B cell (primary cell): ENCODE measurements around the gene BPIFB1. TPM values are rescaled to one million over a fixed set of nuclear protein-coding genes. Genes with fewer than 3 reads are reported as not detected.
A peak's percentile ranks its signal among the peaks of the same experiment; 100 is the strongest.

Experiments
- ATAC-seq: fragments of 200-7000 bp; cut with Tn5 transposase; one replicate; pipeline ENCODE4 v1.10.0; 2021; ENCODE audit warnings: low read depth, mild to moderate bottlenecking, moderate number of reproducible peaks, moderate library complexity
- CTCF ChIA-PET: fragments of 350-600 bp; sonication (Branson Sonifier 250); formaldehyde crosslinking; loops from one replicate; lab custom pipeline; 2021; ENCODE audit warnings: antibody characterized with exemption, inconsistent platforms; lab: Charles Lee
- POLR2A ChIA-PET: fragments of 350-600 bp; sonication (Branson Sonifier 250); formaldehyde crosslinking; loops from one replicate; lab custom pipeline; 2021; ENCODE audit warnings: antibody characterized with exemption; lab: Charles Lee
- DNase-seq: peaks from one replicate; pipeline ENCODE4 v3.0.0; 2013
- H2AFZ ChIP-seq: 2 replicates; pipeline ENCODE4 v1.6.1; 2012; ENCODE audit warnings: mild to moderate bottlenecking, low read depth, low read length; ENCODE audit not compliant: insufficient read depth, poor library complexity, severe bottlenecking
- H3K27ac ChIP-seq, 2 donors: 1 replicate in 1 of 2; 2 replicates in 1 of 2; pipeline ENCODE4 v1.5.1; 2012 to 2013; ENCODE audit warnings: low read length in 2 of 2, mild to moderate bottlenecking in 2 of 2, moderate library complexity in 1 of 2
- H3K27me3 ChIP-seq, 4 experiments: fragments of 200-600 bp in 1 of 4; sonication (generic) in 1 of 4; replicated peaks in 1 of 4; 1 replicate in 2 of 4; 2 replicates in 2 of 4; pipeline versions ENCODE4 v1.6.1 to v1.7.0; 2013 to 2016; ENCODE audit warnings: low read length in 3 of 4, mild to moderate bottlenecking in 2 of 4, mixed read lengths in 1 of 4, moderate library complexity in 1 of 4; ENCODE audit not compliant: insufficient read depth in 4 of 4, control insufficient read depth in 3 of 4; ENCODE audit errors: control extremely low read depth in 1 of 4
- H3K36me3 ChIP-seq, 2 experiments: replicated peaks in 1 of 2; 1 replicate in 1 of 2; 2 replicates in 1 of 2; pipeline versions ENCODE4 v1.6.1 to v1.7.1; 2013; ENCODE audit warnings: low read length in 1 of 2; ENCODE audit not compliant: insufficient read depth in 2 of 2, control insufficient read depth in 1 of 2; ENCODE audit errors: control extremely low read depth in 1 of 2, extremely low read depth in 1 of 2
- H3K4me1 ChIP-seq, 2 donors: fragments of 200-600 bp in 1 of 2; sonication (generic) in 1 of 2; 1 replicate in 1 of 2; 2 replicates in 1 of 2; pipeline versions ENCODE4 v1.5.1 to v1.6.1; 2013 to 2017; ENCODE audit warnings: low read length in 2 of 2; ENCODE audit not compliant: control insufficient read depth in 2 of 2, insufficient read depth in 2 of 2
- H3K4me2 ChIP-seq: replicated peaks from 2 replicates; pipeline ENCODE3; 2012; ENCODE audit warnings: mild to moderate bottlenecking, low read depth, low read length; ENCODE audit not compliant: poor library complexity, severe bottlenecking
- H3K4me3 ChIP-seq, 5 experiments: fragments of 200-600 bp in 1 of 5; sonication (generic) in 1 of 5; 1 replicate in 3 of 5; 2 replicates in 2 of 5; pipeline versions ENCODE4 v1.5.1 to v1.7.0; 2011 to 2016; ENCODE audit warnings: low read length in 4 of 5, mild to moderate bottlenecking in 4 of 5, low read depth in 2 of 5, control low read depth in 1 of 5, moderate library complexity in 1 of 5; ENCODE audit not compliant: insufficient read depth in 1 of 5; ENCODE audit errors: control extremely low read depth in 1 of 5, extremely low read depth in 1 of 5
- H3K79me2 ChIP-seq: fragments of 200-600 bp; sonication (generic); one replicate; pipeline ENCODE4 v1.6.0; 2016; ENCODE audit warnings: low read length; ENCODE audit not compliant: control insufficient read depth, insufficient read depth
- H3K9ac ChIP-seq: fragments of 200-600 bp; sonication (generic); 2 replicates; pipeline ENCODE4 v1.6.1; 2017; ENCODE audit warnings: mild to moderate bottlenecking, low read length, moderate library complexity
- H3K9me3 ChIP-seq, 3 donors: one replicate each; pipeline versions ENCODE4 v1.6.1 to v1.7.1; 2013; ENCODE audit warnings: low read length in 2 of 3; ENCODE audit not compliant: control insufficient read depth in 2 of 3, insufficient read depth in 1 of 3; ENCODE audit errors: control extremely low read depth in 1 of 3
- H4K20me1 ChIP-seq: 2 replicates; pipeline ENCODE4 v1.6.0; 2012; ENCODE audit warnings: mild to moderate bottlenecking, low read length; ENCODE audit not compliant: insufficient read depth, control insufficient read depth, poor library complexity, severe bottlenecking
- H3K27ac Mint-ChIP-seq: one replicate; pipeline ENCODE4 v1.8.0; 2021; ENCODE audit warnings: mixed read lengths
- H3K27me3 Mint-ChIP-seq: one replicate; pipeline ENCODE4 v1.8.0; 2021; ENCODE audit warnings: mixed read lengths
- H3K4me1 Mint-ChIP-seq: one replicate; pipeline ENCODE4 v1.8.0; 2021; ENCODE audit warnings: mixed read lengths
- H3K4me3 Mint-ChIP-seq: one replicate; pipeline ENCODE4 v1.8.0; 2021; ENCODE audit warnings: mixed read lengths
- H3K9me3 Mint-ChIP-seq: one replicate; pipeline ENCODE4 v1.8.0; 2022; ENCODE audit warnings: mixed read lengths; ENCODE audit not compliant: insufficient read depth
- CTCF ChIP-seq: fragments of 200-600 bp; IDR thresholded peaks from one replicate; pipeline ENCODE4 v1.8.0; 2022; ENCODE audit warnings: antibody characterized with exemption, mild to moderate bottlenecking
- EZH2 ChIP-seq: IDR thresholded peaks from 2 replicates; pipeline ENCODE4 v1.6.1; 2012; ENCODE audit warnings: borderline replicate concordance, low read depth, mild to moderate bottlenecking, moderate library complexity, low read length; ENCODE audit not compliant: insufficient read depth, poor library complexity, severe bottlenecking
- WGBS: methylation state at CpG from one replicate; pipeline ENCODE4 v1.1.5; 2013; ENCODE audit warnings: missing lambda C conversion rate; ENCODE audit not compliant: insufficient coverage; 5-methylcytosine and 5-hydroxymethylcytosine counted together
- intact Hi-C: fragments of 100-400 bp; cut with micrococcal nuclease; formaldehyde crosslinking; loops from one replicate; pipeline ENCODE4 v1.10.0; 2022
- polyA plus RNA-seq: library from polyadenylated mRNA; depleted of rRNA; stranded (reverse); fragments of >200 nt; gene quantifications from 2 replicates; pipeline ENCODE4 v1.2.3, GENCODE V29; 2012
- total RNA-seq, 2 donors: library from RNA; stranded (reverse); fragments of 120-200 nt in 1 of 2; gene quantifications; 1 replicate in 1 of 2; 2 replicates in 1 of 2; pipeline versions ENCODE4 v1.2.3 to v1.2.4, GENCODE V29; 2013 to 2022

Gene BPIFB1
- total and polyA plus RNA-seq, 2 donors (not counting 1 experiment from before 2014, with no cell fraction given), result not detected

GRCh38 chr20:33299111-33299603, 16.1 kb downstream of the BPIFB1 start:
- intact Hi-C loops, result loop anchor here (1.0 kb wide), 2 partner anchors 397 to 509 kb away; no protein-coding TSS in a partner anchor
- peak; percentile 76 for ATAC-seq
- no peaks in the 10 kb centered on the region for H3K4me1 Mint-ChIP-seq
- no peak overlapping the region for H3K9ac ChIP-seq
- no peak overlapping the region for H2AFZ ChIP-seq
- H3K79me2 ChIP-seq, result no peaks in the 10 kb centered on the region
- TF ChIP-seq CTCF (peak; percentile 97), EZH2 (no peak)
- H3K9me3 Mint-ChIP-seq, result no peaks in the 10 kb centered on the region
- H3K36me3 ChIP-seq, result no peaks in the 10 kb centered on the region
- no peaks in the 10 kb centered on the region for H3K9me3 ChIP-seq
- no peak overlapping the region for H3K4me3 ChIP-seq
- POLR2A ChIA-PET, result no interaction called here
- H3K4me3 Mint-ChIP-seq, result no peak overlapping the region
- H3K4me2 ChIP-seq, result peak overlapping the region; percentile 46
- no peak overlapping the region for H3K27ac ChIP-seq
- no peaks in the 10 kb centered on the region for H4K20me1 ChIP-seq
- H3K27me3 Mint-ChIP-seq, result peaks cover 20% of the 10 kb centered on the region
- CTCF ChIA-PET, result interaction anchor here (0.8 to 4.0 kb wide), 4 partner anchors 40 to 397 kb away, joined by 3 to 18 read pairs (median 6); no protein-coding TSS in a partner anchor
- H3K27ac Mint-ChIP-seq, result no peak overlapping the region
- H3K4me1 ChIP-seq, result peaks cover 0 to 6% of the 10 kb centered on the region in 2 donors
- DNase-seq, result peak; percentile 78
- peaks cover 0 to 17% (median 0%) of the 10 kb centered on the region in 4 experiments for H3K27me3 ChIP-seq
- WGBS, result 8% methylated on average over 18 of the region's 24 CpGs

DNA sequence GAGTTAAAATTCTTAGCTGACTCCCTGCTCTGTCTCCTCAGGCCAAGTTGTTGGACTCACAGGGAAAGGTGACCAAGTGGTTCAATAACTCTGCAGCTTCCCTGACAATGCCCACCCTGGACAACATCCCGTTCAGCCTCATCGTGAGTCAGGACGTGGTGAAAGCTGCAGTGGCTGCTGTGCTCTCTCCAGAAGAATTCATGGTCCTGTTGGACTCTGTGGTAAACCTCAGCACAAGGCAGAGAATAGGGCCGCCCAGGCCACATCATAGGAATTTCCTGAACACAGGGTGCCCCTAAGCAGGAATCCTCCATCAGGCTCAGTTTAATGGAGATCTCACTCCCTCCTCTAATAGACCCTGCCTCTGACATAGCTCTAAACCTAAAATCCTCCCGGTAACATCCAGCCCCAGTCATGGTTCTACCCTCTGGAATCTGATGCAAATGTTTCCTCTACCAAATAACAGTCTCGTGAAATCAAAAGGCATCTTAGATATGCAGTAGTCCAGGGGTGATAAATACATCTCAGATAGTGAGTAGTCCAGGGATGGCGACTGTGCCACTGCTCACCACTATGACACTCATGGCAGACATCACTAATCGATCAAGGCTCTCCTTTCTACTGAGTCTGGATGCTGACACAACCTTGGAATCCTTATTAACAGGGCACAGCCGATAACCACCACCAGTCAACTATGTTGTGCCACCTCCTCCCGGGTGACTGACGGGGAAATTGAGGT, 18.3 kb downstream of the BPIFB1 start:
- Histone ChIP-seq H3K4me1 (peaks cover 0 to 6% of the 10 kb centered on the region in 2 donors), H3K9ac (no peak overlapping the region), H3K9me3 (no peaks in the 10 kb centered on the region), H3K27me3 (peaks cover 0 to 17% (median 0%) of the 10 kb centered on the region in 4 experiments), H2AFZ (no peak overlapping the region), H3K4me3 (no peak overlapping the region), H4K20me1 (no peaks in the 10 kb centered on the region), H3K27ac (no peak overlapping the region), H3K79me2 (no peaks in the 10 kb centered on the region), H3K36me3 (no peaks in the 10 kb centered on the region), H3K4me2 (no peak overlapping the region)
- no peaks in the 10 kb centered on the region for H3K9me3 Mint-ChIP-seq
- TF ChIP-seq EZH2 (no peak), CTCF (no peak)
- WGBS, result 80% methylated on average over 4 of the region's 11 CpGs
- no peak overlapping the region for H3K4me3 Mint-ChIP-seq
- peaks cover 21% of the 10 kb centered on the region for H3K27me3 Mint-ChIP-seq
- no peaks in the 10 kb centered on the region for H3K4me1 Mint-ChIP-seq
- intact Hi-C loops, result no loop called here
- ChIA-PET CTCF (interaction anchor here (1.3 to 4.0 kb wide), 3 partner anchors 39 to 400 kb away, joined by 4 to 18 read pairs (median 8); no protein-coding TSS in a partner anchor), POLR2A (no interaction called here)
- ATAC-seq, result no peak
- H3K27ac Mint-ChIP-seq, result no peak overlapping the region
- DNase-seq, result no peak
